HG03095 (cell line): ENCODE results near the gene USP44.
"Not testable (repeated sequence)": the region's sequence is repeated elsewhere in the genome, so short reads cannot be mapped to it uniquely, and the experiment has no call there.

ENCODE experiments used
- ATAC-seq: cut with Tn5 transposase; IDR thresholded peaks from one replicate; pipeline ENCODE4 v1.9.1; 2021; ENCODE audit warnings: moderate library complexity; ENCODE audit not compliant: unreplicated experiment

USP44 gene

DNA sequence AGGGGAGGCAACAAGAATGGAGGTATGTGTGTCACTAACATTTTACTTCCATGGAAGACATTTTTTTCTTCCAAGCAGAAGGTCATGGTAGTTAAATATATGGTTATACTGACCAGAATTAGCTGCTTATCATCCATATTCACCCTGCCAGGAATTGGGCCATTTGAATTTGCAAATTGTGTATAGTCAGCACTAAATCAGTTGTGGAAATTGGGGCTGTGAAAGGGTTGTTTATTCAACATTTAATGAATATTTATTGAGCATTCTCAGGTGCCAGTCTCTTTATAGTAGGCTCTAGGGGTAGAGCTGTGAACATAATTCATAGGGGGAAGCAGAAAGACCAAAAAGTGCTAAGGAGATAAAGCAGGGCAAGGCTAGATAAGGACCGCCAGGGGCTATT lies 39.3 kb downstream of the USP44 start:
- ATAC-seq = no peak

DNA sequence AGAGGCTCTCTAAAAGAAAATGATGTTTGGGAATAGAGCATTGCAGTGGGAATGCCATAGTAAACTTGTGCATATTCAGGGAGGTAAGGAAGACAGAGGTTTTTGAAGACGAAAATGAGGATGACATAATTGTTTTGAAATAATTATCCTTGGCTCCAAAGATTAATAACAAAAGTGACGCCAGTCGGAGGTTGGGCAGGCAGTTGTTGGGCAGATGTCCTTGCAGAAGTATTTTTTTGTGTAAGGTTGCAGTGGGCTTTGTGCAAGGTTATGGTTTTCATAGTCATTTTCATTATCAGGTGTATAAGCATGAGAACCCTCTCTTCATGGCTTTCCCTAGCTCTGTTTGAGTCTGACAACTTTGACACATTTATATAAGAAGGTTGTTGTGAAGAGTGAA lies 42.0 kb downstream of the USP44 start:
- ATAC-seq = no peak

DNA sequence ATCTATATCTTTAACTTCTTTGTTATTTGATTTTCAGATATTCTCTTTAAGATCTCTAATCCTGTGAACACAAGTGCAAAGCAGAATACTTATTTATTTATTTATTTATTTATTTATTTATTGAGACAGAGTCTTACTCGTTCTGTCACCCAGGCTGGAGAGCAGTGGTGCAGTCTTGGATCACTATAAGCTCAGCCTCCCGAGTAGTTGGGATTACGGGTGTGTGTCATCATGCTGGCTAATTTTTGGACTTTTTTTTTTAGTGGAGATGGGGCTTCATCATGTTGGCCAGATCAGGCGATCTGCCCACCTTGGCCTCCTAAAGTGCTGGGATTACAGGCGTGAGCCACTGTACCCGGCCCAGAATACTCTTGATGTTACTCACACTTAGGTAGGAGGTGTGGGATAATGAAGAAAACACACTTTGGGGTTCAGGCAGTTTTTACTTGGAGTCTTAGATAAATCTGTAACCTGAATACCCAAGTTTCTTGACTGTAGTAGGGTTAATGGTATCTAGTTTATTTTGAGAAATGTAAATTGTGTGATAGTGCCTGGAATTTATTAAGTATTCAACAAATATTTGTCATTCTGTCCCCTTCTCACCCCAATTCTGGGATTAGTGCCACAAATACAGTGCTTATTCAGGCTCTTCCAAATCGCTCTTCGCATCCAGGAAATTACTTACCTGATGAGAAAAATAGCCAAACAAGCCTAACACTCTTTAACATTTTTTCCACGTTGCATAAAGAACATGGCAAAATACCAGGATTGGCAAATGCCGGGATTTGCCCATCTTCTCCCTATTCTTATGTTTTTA lies 44.4 kb downstream of the USP44 start:
- ATAC-seq = no peak

DNA sequence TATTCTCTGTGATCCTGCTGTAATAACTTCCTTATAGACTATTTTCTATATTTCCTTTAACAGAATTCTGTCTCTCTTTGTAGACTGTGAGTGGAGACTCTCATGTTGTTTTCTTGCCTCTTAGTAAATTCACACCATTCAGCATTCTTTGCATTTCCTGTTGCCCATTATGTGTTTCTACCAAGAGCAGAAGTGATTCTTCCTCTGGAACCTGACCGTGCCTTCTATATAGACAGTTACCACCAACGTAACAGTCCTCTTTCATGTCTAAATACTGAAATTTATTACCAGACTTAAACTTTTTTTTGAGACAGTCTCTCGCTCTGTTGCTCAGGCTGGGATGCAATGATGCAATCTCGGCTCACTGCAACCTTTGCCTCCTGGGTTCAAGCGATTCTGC lies 46.2 kb downstream of the USP44 start:
- no peak for ATAC-seq

DNA sequence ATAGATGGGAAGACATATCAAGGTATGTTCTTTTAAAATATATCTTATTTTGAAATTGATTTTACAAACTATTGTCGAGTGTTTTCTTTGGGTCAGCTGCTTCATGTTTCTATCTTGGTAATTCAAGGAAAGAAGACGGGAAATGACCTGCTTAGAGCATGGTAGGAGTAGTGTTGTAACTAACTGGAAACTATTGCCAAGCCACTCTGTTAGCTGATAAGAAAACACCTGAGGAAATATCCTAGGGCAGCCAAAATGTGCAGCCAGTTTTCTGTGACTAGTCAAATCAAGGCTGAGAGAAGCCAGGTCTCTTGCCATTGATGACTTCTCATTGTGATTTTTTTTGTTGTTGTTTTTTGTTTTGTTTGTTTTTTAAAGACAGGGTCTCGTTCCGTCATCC lies 47.1 kb downstream of the USP44 start:
- ATAC-seq = no peak

- no peak for ATAC-seq
Measured at GRCh38 chr12:95499772-95500171, 51.5 kb downstream of the USP44 start.

- no peak for ATAC-seq
Measured at GRCh38 chr12:95498968-95499367, 52.3 kb downstream of the USP44 start.

DNA sequence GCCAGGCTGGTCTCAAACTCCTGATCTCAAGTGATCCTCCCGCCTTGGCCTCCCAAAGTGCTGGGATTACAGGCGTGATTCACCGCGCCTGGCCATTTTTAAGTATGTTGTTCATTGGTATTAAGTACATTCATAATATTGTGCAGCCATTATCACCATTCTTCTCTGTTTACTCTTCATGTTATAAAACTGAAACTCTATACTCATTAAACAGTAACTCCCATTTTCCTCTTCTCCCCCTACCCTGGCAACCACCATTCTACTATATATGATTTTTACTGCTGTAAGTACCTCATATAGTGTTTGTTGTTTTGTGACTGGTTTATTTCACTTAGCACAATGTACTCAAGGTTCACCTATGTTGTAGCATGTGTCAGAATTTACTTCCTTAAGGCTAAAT lies 54.2 kb downstream of the USP44 start:
- no peak for ATAC-seq

- no peak for ATAC-seq
Measured at GRCh38 chr12:95495433-95495832, 55.8 kb downstream of the USP44 start.

GRCh38 chr12:95494888-95495287 lies 56.4 kb downstream of the USP44 start:
- no peak for ATAC-seq

- ATAC-seq = no peak
Measured at GRCh38 chr12:95492462-95492861, 58.8 kb downstream of the USP44 start.

GRCh38 chr12:95487024-95487423 lies 64.3 kb downstream of the USP44 start:
- ATAC-seq = no peak

DNA sequence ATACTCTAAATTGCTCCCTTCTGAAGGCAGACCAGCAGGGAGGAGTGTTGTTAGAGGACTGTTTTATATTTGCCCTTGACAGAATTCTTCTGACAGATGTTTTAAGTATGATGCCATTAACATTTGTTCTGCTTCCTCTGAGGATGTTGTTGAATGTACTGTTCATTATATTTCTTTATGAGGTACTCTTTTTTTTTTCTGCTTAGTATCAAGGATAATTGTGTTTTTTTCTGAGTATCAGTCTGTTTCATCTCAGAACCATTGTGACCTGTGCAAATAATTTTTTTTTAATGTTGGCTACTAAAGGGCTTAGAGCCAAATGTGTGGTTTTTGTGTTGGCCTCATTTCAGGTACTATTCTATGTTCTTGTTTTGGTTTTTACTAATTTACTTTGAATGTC lies 66.8 kb downstream of the USP44 start:
- no peak for ATAC-seq

- not testable (repeated sequence) for ATAC-seq
Measured at GRCh38 chr12:95482564-95482963, 68.7 kb downstream of the USP44 start.

DNA sequence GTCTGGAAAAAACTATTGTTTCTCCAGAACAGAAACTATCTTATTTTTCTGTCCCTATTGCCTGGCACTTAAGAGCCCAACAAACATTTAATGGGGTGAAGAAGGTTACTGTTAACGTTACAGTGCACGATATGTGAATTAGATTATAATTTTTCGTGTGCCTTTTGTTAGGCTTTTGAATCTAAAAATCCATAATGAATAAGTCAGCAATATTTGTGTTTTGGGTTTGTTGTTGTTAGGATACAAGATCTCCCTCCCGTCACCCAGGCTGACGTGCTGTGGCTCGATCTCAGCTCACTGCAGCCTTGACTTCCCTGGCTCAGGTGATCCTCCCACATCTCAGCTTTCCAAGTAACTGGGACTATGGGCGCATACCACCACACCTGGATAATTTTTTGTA lies 69.4 kb downstream of the USP44 start:
- no peak for ATAC-seq

- no peak for ATAC-seq
Measured at GRCh38 chr12:95481072-95481471, 70.2 kb downstream of the USP44 start.

DNA sequence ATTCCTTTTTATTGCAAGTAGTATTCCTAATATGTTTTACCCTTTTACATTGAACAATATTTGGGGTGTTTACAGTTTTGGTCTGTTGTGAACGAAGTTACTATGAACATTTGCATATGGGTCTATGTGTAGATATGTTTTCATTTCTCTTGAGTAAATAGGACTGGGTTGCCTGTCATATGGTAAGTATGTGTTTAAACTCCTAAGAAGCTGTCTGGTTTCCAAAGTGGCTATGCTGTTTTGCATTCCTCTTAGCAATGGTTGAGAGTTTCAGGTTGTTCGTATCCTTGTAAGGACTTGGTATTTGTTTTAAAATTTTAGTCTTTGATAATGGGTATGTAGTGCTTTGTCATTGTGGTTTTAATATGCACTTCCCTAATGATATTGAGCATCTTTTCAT lies 71.0 kb downstream of the USP44 start:
- ATAC-seq = no peak

- ATAC-seq = peak; percentile 1
Measured at GRCh38 chr12:95474660-95474958, 76.7 kb downstream of the USP44 start.

DNA sequence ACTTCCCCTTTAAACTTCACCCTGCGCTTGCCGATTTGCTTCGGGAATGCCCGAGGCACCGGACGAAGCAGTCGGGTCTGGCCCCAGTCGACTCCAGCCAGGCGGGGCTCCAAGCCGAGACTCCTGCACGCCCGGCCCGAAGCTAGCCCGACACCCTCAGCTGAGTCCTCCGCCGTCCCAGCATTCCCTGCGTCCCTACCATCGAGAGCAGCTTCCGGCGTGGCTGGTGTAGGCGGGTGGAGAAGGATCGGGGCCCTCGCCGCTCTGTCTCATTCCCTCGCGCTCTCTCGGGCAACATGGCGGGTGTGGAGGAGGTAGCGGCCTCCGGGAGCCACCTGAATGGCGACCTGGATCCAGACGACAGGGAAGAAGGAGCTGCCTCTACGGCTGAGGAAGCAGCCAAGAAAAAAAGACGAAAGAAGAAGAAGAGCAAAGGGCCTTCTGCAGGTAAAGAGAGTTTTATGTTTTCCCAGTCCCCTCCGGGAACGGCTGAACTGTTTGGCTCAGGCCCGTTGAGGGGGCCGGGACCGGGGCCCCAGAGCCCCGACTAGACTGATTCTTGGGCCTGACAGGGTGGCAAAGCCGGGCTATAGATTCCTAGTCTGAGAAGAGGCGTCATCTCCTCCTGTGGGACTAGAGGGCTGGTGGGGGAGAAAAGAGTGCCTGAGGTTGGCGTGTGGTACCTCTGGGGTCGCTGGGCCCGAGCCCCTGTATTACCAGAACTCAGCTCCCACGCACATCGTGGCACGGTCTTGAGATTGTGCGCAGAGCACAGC lies 77.2 kb downstream of the USP44 start, which contains the start of gene METAP2:
TSS of gene METAP2 (plus strand) at position 269 of the 776 bp plus-strand sequence. CDS start at position 297, 28 bp downstream.
- peak; percentile 98 for ATAC-seq

DNA sequence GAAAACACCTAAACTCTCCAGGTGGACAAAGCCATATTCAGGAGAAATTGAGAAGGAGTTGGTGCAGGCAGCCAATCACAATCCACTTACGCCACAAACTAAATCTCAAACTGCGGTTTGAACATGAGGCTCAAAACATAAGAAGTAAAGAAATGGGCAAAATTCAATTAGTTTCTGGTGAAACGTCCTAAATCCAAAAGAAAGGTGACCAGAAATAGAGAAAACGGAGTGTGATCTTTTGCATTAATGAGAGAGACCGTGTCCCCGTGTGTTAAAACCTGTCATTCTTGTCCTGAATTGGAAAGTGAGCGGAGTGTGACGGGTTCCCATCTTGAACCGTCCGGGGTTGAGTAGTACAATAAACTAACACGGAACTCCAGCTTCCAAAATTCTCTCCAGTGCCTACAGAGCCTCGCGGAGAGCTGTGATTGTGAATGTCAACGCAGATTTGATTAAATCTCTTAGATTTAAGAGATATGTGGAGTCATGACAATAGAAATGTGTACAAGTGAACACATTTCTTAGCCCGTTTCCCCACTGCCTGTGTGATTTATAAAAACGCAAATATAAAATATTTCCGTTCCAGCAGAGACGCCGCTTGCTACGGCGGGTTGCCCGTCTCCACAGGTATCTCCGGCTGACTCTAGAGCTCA lies 77.9 kb downstream of the USP44 start:
- peak; percentile 34 for ATAC-seq

DNA sequence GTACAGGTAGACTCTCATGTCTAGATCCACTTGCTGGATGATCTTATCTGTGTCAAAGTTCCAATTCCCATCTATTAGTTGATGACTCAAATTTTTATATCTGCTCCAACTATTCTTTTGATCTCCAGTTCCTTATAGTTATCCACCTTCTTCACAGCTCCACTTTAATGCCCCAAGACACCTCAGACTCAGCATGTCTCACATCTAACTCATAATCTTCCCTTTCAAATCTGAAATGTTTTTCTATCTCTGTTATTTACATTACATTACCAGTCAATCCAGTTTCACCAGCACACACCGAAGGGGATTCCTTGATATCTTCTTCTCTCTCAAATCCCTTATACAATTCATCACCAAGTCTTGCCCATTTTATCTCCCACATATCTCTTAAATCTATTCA lies 81.0 kb downstream of the USP44 start:
- no peak for ATAC-seq
